ENCODE results near the gene LRMDA.

DNA sequence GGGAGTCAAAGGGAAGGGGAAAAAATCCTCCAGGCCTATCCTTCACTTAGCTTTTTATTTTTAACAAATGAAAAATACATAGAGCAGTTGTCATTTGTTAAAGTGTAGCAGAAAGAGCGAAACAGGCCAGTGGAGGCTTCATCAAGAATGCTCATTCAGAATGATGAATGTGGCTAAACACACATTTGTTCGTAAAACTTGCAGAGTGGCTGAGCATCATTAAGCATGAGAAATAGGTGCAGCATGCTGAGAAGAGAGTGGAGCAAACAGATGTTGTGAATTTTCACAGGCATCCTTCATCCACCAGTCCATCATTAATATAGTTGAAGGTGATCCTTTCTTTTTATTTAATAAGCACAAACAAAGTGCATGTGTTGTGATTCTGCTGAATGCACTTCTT lies 407.6 kb downstream of the LRMDA start:
- no peak for TF ChIP-seq POLR2A (IDR thresholded peaks at IDR 0.05; ENCODE audit: low read length)
- no peak for TF ChIP-seq MYC (IDR thresholded peaks at IDR 0.05; ENCODE audit: borderline replicate concordance, low read length)
- TF ChIP-seq EP300 (IDR thresholded peaks at IDR 0.05): no peak
- TF ChIP-seq, protein P1, sequence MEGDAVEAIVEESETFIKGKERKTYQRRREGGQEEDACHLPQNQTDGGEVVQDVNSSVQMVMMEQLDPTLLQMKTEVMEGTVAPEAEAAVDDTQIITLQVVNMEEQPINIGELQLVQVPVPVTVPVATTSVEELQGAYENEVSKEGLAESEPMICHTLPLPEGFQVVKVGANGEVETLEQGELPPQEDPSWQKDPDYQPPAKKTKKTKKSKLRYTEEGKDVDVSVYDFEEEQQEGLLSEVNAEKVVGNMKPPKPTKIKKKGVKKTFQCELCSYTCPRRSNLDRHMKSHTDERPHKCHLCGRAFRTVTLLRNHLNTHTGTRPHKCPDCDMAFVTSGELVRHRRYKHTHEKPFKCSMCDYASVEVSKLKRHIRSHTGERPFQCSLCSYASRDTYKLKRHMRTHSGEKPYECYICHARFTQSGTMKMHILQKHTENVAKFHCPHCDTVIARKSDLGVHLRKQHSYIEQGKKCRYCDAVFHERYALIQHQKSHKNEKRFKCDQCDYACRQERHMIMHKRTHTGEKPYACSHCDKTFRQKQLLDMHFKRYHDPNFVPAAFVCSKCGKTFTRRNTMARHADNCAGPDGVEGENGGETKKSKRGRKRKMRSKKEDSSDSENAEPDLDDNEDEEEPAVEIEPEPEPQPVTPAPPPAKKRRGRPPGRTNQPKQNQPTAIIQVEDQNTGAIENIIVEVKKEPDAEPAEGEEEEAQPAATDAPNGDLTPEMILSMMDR (IDR thresholded peaks at IDR 0.05): no peak
- no peak for TF ChIP-seq CHD2 (IDR thresholded peaks at IDR 0.05; ENCODE audit: low read length, partially characterized antibody)
- no peak for TF ChIP-seq HOXB13 (CRISPR knock-in tag; IDR thresholded peaks at IDR 0.05; ENCODE audit: low read depth)
- TF ChIP-seq KDM1A (IDR thresholded peaks at IDR 0.05; ENCODE audit: low read depth): no peak
- no peak for TF ChIP-seq CBX2 (IDR thresholded peaks at IDR 0.05; ENCODE audit: borderline replicate concordance, low read depth)
- TF ChIP-seq, protein P2, sequence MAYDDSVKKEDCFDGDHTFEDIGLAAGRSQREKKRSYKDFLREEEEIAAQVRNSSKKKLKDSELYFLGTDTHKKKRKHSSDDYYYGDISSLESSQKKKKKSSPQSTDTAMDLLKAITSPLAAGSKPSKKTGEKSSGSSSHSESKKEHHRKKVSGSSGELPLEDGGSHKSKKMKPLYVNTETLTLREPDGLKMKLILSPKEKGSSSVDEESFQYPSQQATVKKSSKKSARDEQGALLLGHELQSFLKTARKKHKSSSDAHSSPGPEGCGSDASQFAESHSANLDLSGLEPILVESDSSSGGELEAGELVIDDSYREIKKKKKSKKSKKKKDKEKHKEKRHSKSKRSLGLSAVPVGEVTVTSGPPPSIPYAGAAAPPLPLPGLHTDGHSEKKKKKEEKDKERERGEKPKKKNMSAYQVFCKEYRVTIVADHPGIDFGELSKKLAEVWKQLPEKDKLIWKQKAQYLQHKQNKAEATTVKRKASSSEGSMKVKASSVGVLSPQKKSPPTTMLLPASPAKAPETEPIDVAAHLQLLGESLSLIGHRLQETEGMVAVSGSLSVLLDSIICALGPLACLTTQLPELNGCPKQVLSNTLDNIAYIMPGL (CRISPR knock-in tag; IDR thresholded peaks at IDR 0.05; ENCODE audit: borderline replicate concordance): no peak
- no peak for TF ChIP-seq PHF8 (IDR thresholded peaks at IDR 0.05; ENCODE audit: borderline replicate concordance, low read depth)
- TF ChIP-seq, protein P3, sequence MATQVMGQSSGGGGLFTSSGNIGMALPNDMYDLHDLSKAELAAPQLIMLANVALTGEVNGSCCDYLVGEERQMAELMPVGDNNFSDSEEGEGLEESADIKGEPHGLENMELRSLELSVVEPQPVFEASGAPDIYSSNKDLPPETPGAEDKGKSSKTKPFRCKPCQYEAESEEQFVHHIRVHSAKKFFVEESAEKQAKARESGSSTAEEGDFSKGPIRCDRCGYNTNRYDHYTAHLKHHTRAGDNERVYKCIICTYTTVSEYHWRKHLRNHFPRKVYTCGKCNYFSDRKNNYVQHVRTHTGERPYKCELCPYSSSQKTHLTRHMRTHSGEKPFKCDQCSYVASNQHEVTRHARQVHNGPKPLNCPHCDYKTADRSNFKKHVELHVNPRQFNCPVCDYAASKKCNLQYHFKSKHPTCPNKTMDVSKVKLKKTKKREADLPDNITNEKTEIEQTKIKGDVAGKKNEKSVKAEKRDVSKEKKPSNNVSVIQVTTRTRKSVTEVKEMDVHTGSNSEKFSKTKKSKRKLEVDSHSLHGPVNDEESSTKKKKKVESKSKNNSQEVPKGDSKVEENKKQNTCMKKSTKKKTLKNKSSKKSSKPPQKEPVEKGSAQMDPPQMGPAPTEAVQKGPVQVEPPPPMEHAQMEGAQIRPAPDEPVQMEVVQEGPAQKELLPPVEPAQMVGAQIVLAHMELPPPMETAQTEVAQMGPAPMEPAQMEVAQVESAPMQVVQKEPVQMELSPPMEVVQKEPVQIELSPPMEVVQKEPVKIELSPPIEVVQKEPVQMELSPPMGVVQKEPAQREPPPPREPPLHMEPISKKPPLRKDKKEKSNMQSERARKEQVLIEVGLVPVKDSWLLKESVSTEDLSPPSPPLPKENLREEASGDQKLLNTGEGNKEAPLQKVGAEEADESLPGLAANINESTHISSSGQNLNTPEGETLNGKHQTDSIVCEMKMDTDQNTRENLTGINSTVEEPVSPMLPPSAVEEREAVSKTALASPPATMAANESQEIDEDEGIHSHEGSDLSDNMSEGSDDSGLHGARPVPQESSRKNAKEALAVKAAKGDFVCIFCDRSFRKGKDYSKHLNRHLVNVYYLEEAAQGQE (IDR thresholded peaks at IDR 0.05): no peak
- TF ChIP-seq, protein P4, sequence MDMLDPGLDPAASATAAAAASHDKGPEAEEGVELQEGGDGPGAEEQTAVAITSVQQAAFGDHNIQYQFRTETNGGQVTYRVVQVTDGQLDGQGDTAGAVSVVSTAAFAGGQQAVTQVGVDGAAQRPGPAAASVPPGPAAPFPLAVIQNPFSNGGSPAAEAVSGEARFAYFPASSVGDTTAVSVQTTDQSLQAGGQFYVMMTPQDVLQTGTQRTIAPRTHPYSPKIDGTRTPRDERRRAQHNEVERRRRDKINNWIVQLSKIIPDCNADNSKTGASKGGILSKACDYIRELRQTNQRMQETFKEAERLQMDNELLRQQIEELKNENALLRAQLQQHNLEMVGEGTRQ (IDR thresholded peaks at IDR 0.05): no peak
- no peak for TF ChIP-seq JUN (IDR thresholded peaks at IDR 0.05)
- TF ChIP-seq MAFK (IDR thresholded peaks at IDR 0.05; ENCODE audit: partially characterized antibody): no peak

All from A549 (cell line).